ENCODE measurements around the gene URAD. TPM values are rescaled to one million over a fixed set of nuclear protein-coding genes. Genes with fewer than 3 reads are reported as not detected.

URAD gene
- total RNA-seq, 1 donor from 2014 or later: not detected

DNA sequence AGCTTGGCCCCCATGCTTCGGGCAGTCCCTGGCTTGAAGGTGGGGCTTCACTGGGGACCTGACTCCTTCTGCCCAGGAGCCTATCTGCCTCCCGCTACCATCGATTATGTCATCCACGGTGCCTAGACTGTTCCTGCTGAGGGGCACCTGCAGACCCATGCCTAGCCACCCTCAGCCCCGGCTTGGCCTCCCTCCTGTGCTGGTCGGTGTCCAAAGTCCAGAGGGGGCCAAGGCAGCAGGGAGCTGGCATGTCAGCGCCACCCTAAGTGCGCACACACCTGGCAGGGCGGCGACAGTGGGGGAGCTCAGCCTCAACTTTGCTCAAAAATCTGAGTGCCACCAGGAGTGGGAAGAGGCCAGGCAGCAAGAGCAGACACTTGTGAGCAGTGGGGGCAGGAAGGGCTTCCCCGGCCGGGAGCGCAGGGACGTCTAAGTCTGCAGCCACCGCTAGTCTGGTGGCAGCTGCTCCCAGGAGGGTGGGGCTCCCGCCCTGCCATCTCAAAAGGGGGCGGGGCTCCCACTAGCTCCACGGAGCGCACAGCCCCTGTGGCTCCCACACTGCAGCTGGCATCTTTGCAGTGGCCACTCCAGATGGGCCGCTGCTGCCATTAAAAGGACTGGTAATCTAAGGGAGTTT lies 13.5 kb upstream of the URAD start:
- no peak for DNase-seq
- ATAC-seq: no peak

DNA sequence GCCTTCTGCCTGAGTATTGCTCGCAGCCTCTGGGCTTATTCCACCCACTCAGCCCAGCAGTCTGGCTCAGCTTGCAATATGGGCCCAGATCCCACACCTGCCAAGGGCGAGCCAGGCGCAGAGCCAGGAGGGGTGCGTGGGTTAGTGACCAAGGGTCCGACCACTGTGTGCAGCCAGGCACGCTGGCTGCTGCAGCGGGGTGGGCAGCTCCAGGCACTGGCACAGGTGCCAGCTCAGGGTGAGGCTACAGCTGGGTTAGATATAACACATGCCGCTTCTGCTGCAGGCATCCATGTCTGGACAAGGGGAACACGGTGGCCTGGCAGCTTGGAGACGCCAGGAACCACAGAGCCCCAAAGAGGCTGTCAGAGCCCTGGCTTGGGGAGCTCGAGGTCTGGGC lies 12.6 kb upstream of the URAD start:
- ATAC-seq: no peak
- DNase-seq: no peak
- intact Hi-C loops (cut with micrococcal nuclease): no loop called here

More for the DNA sequence above, 13.5 kb upstream of the URAD start:
- intact Hi-C loops (cut with micrococcal nuclease): no loop called here

DNA sequence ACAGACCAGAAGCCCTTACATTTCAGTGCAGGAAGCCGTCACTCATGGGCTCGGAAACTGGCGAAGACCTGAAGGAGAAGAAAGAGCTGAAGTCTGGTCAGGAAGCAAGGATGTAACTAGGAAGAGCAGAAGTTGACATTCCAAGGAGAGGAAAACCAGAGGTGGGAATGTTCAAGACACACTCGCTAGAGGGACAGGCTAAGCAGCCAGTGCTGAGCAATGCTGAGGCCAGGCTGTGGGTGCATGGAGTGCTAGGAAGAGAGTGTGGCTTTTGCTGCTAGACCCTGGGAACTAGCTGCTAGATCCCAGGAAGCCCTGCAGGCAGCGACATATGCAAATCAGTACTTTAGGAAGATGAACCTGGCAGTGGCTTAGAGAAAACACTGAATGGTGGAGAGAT lies 12.1 kb upstream of the URAD start:
- DNase-seq (no peak), ATAC-seq (no peak)
- intact Hi-C loops (cut with micrococcal nuclease): no loop called here

DNA sequence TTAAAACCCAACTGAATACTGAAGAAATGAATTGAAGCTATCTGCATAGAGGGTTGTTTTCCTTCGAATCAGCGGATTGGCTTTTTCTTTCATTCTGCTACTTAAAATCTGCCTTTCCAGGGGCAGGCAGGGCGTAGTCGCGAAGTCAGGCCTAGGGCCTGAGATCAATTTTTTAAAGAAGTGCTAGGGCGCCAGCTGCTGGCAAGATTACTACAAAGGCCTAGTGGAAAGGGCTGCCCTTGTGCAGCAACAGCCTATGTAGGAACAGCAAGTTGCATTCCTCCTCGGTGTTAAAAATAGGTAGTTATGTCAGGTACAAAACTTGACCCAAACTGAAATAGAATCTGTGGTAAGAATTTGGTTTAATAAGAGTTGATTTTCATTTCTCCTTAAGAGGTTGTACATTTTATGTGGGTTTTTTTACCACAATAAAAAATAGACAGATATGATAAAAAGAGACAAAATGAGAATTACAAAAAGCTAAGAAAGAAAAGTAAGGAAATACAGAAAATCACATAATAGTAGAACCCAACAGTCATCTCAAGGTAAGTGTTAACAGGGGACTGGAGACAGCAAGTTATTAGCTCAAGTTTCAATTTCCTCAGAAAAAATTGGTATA lies 9.5 kb upstream of the URAD start:
- DNase-seq (peak; percentile 52), ATAC-seq (peak; percentile 90)
- intact Hi-C loops (cut with micrococcal nuclease): no loop called here

DNA sequence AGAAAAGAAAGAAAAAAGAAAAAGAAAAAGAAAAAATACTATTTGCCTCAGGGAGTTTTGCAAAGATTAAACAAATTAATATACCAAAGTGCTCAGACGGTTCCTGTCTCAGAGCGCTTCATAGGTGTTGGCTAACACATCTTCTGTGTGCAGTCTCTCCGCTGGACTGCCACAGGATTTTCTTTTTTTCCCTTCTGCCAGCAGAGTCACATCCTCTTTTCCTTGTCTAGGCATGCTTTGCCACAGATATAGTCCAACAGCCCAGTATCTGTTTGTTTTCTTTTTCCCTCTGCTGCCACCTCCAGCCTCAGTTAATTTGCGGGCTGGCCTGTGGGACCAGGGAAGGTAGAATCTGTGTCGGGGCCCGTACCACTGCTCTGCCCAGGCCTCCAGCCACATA lies 3.4 kb upstream of the URAD start:
- DNase-seq (no peak), ATAC-seq (no peak)
- intact Hi-C loops (cut with micrococcal nuclease): no loop called here

DNA sequence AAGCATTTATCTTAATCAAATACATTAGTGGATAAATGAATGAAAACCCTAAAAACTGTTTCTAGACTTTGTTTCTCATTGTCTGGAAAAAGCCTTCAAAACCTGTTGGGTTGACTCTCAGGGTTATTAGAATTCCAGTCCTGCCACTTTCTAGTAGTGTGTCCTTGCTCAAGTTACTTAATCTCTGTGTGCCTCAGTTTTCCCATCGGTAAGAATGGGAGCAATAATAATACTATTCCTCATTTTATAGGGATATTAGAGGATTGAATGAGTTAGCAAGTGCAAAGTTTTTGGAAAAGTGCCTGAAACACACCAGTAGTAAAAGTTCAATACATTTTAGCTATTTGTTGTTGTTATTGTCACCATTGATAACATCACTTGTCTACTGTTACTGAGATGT lies 2.9 kb downstream of the URAD start:
- intact Hi-C loops (cut with micrococcal nuclease): loop anchor here (10.0 kb wide), 1 partner anchor 141 kb away; no protein-coding TSS in a partner anchor
- DNase-seq (no peak), ATAC-seq (no peak)

DNA sequence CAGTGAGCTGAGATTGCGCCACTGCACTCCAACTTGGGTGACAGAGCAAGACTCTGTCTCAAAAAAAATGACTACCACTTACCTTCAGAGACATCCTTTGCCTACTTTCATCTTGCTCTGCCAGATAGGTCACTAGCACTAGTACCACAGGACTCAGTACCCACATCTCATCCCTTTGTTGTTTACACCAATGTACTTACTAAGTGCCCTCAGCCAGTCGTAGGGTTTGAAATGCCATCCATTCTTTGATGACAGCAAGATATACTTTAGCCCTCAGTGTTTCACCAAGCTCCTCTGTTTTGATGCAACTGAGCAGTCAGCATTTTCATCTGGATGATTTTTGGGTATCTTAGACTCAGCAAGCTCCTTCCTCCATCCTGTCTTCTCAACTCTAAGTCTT lies 6.1 kb downstream of the URAD start:
- no peak for ATAC-seq
- no peak for DNase-seq
- intact Hi-C loops (cut with micrococcal nuclease): loop anchor here (5.0 to 10.0 kb wide), 2 partner anchors 138 to 620 kb away; no protein-coding TSS in a partner anchor

DNA sequence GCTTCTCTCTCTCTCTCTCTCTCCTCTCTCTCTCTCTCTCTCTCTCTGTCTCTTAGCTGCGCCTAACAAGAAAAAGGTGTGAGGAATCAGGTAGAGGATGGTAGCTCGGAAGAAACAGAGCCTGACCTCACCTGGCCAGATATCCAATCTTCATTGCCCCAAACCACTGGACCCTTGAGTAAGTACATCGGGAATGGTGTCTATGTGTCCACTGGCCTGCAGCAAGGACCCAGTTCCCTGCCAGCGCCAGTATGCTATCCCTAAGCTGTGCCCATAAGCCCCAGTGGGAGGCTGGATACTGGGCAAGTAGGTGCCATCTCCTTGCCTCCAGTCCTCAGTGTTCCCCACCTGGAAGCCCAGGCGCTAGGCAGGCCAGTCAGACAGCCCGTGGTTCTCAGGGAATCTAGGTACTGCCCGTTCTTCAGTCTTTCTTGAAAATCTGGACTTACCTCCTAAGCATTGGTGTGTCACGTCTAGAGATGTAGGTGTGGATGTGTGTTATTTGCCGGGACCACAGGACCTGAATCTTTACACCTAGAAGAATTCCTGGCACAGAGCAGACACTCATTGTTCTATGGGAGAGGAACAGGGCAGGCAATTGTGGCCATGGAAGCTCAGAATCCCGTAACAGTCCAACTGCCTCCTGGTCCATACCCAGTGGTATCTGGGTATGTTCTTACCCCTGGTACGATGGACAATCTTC lies 7.3 kb downstream of the URAD start:
- ATAC-seq (no peak), DNase-seq (no peak)
- intact Hi-C loops (cut with micrococcal nuclease): loop anchor here (5.0 to 10.0 kb wide), 2 partner anchors 136 to 619 kb away; no protein-coding TSS in a partner anchor

DNA sequence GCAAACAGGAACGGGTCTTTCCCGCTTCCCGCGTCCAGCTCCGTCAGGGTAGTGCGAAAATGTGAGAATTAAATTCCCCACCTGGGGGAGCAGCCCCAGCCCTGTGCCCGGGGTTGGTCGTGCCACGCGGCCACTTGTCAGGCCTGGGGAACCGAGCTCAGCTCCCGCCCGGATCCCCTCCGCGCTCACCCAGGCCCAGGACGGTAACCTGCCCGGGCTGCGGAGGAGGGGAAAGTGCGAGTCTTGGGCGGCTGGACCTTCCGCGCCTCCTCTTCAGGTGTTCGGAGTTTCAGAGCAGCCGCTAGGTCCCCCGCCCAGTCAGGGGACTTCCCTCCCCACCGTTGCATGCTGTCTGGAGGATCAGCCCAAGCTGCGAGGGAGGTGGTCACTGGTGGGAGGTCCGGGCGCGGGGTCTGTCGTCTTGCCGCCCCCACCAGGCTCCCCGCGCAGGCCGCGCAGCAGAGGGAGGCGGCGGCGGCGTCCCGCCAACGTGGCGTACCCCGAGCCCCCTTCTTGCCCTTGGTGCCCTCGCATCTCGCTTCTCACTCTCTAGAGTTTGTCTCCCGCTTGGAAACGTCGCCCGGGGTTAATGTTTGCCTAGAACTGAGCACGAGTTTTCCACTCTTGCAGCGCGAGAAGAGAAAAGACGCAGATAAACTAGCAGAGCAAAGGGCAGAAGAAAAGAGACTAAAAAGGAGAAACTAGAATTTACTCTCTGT lies 8.1 kb downstream of the URAD start:
- ATAC-seq (no peak), DNase-seq (no peak)
- intact Hi-C loops (cut with micrococcal nuclease): loop anchor here (5.0 to 10.0 kb wide), 2 partner anchors 136 to 618 kb away; no protein-coding TSS in a partner anchor

DNA sequence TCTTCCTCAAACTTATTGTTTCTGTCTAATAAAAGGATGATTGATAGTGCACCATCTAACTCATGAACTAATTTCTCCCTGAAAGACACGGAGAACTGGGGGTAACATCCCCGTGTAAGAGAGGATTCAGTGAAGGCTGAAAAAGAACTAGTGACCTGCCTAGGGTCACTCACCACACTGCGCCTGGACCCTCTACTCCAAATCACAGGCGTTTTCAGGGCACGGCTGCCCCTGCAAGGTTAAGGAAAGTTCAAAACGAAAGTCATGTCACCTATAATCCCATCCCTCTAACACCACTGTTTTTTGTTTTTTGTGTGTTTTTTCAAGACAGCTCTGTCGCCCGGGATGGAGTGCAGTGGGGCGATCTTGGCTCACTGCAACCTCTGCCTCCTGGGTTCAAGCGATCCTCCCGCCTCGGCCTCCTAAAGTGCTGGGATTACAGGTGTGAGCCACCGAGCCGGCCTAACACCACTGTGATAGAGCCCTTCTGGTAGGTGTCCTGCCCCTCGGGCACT lies 8.7 kb downstream of the URAD start:
- no peak for DNase-seq
- no peak for ATAC-seq
- intact Hi-C loops (cut with micrococcal nuclease): loop anchor here (5.0 to 10.0 kb wide), 2 partner anchors 135 to 618 kb away; no protein-coding TSS in a partner anchor

DNA sequence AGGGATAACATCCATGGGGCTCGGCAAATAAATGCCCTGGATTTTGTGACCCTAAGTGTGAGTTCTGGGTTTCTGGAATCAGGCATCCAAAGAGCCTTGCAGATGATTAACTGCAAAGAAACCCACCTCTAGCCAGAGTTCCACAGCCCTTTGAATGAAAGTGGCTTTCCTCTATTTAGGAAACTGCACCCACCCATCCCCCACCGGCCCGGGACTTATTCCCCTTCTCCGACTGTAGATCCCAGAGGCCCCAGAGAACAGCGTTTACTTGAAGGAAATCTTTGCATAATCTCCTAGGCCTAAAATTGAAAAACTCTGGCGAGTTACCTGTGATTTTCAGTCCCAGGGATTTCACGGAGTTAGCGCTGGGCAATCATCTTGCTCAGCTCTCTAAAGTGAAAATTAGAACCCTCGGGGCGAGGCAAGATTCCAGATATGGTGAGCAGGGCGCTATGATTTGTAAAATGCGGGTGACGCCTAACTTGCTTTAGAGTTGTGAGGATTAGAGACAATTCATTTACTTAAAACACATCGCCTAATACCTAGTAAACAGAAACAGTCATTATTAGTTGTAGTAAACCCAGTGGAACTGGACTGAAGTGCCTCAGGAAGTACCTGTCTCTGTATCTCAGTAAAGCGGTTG lies 9.4 kb downstream of the URAD start:
- ATAC-seq (no peak), DNase-seq (no peak)
- intact Hi-C loops (cut with micrococcal nuclease): no loop called here

DNA sequence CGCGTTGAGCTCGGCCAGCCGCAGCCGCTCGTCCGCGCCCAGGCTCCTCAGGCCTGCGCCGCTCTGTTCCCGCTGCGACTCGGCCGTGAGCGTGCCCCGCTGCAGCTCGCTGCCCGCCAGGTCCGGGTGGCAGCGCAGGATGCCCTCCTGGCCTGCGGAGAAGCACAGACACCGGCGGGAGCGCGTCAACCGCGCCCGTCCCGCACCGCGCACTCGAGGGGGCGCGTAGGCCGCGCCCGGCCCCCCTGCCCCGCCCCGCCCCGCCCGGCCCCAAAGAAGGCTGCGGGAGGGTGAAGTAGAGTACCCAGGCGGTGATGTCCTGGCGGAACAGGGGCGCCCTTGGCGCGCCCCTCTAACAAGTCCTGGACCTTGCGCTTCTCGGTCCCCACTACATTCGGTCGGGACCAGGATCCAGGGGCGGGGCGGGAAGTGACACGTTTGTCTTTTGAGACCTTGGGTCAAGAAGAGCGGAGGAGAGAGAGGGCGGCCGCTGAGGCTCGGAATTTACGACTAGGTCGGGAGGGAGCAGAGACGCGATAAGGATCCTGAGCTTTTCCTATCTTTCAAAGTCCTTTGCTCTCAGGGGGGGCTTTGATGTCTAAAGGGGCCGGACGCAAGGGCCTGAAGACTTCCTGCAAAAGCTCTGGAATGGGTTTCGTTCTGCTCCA lies 10.1 kb downstream of the URAD start:
- intact Hi-C loops (cut with micrococcal nuclease): no loop called here
- ATAC-seq (no peak), DNase-seq (no peak)

DNA sequence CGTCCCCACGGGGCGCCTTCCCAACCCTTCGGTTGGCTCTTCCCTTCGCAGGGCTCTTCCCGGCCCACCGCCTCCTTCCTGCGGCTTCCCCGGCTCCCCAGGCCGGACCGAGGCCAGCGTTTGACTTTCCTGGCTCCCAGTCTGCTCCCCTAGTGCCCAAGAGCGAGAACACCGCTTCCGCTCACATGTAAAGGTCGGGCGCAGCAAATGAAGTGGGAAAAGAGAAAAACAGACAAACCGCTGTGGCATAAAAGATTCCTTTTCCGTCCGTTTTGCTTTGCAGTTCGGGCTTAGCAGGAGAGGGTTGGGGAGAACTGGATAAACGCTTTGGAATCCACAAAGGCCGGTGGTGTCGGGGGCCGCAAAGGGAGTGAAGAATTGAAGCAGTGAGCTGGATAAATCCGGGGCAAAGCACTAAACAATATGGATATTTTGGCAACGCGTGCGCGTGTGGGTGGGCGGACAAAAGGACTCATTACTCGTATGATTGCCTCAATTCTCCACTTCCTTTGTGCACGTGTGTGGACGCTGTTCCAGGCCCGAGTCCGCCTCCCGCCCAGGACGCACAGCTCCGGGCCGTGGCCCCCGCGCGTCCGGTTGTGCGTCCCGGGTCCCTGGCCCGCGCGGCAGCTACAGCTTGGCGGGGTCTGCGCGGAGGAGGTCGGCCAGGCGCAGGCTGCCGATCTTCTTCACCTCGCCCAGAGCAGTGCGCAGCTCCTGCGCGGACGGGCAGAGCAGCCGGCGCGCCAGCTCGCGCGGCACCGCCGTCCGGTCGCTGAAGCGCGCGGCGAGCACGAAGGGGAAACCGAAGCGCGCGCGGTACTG lies 10.8 kb downstream of the URAD start:
- no peak for ATAC-seq
- intact Hi-C loops (cut with micrococcal nuclease): no loop called here
- DNase-seq: no peak

DNA sequence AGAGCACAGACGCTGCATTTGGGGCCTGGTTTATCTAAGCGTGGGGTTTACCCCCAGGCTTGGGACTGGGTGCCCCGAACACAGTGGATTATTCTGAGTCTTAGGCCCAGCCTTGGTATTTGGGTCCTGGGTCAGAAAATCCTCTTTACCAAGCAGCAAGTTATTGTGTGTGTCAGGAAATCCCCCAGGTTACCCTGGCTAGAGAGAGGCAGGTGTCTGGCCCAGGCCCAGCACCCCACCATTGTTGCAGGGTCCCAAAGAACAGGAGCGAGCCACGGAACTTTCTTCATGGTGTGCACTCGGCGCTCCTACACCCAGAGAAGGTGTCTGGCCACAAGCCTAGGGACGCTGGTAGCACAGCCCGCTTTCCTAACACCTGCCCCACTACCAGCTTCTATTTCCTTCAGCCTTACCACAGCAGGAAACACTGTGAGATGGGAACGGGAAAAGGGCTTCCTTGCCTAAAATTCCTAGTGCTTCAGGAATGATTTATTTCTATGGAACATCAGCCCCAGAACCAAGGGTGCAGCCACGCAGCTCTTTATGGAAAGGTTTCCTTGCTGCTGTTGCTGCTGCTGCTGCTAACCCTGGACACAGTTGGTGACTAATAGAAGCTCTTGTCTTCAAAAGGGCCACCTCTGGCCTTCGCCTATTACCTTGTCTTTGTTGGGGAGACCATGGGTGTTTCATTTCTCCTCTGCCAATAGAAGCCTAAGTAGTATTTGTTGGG lies 12.0 kb downstream of the URAD start:
- intact Hi-C loops (cut with micrococcal nuclease): no loop called here
- no peak for DNase-seq
- ATAC-seq: no peak

DNA sequence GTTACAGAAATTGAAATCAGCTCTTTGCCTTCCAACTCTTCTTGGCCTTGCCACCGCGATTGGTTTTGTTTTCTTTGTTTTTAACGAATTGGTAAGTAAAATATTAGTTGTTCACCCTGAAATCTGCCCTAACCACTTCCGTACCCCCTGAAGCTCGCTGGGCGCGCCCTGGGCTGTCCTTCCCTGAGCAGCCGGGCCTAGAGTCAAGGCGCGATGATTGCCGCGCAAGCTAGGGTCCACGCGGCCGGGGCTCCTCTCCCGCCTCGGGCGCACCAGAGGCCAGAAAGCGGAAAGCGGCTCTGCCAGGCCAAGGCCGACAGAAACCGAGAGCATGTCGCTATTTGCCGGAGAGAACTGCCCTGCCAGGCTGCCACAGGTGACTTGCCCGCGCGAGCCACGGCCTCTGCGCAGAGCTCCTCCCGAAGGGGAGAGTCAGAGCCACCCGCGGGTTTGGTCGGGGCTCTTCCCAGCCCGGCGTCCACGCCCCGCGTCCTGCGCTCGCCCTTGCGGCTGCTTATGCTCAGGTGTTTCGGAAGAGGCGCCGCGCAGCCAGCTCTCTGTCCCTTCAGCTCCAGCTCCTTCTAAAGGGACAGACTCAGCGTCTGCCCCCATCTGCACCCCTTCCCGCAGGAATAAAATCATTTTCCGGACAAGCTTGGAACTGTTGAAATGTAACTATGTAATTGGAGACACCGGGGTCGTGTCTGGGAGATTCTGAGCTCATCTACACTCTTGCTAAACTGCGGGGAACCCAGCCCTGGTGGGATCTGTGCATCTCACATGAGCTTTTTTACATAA lies 12.7 kb downstream of the URAD start:
- ATAC-seq: no peak
- no peak for DNase-seq
- intact Hi-C loops (cut with micrococcal nuclease): no loop called here

DNA sequence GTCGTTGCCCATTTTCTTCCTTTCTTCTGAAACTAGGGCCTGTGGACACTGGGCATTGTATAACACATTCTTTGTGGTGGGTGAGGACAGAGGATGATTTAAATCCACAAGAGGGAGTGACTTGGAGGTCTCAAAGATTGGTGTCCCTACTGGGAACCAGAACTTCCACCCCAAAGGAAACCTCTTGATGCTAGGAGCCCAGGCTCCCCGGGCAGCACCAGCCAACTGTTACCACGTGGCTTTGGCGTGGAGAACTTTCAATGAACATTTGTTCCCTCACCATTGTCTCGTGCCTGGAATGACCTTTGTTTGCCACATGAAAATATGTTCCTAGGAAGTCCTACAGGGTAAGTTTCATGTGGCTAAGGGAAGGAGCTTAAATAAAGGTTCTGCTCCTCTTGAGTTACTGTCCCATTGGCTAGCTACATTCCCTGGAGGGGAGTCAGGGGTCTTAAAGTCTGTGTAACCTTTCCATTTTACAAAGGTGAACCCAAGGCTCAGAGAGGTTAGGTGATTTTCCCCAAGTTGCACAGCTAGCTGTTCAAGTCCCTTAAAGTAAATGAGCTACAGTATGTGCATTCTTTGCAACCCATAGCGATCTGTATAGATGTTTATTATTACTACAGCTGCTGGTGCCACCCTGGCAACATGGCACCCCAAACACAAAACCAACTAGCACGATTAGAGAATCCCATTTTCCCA lies 14.4 kb downstream of the URAD start:
- intact Hi-C loops (cut with micrococcal nuclease): no loop called here
- DNase-seq: no peak
- no peak for ATAC-seq

Data from left ventricle myocardium superior (tissue), 1 donor.